Coronary artery (tissue), 2 donors: ENCODE results near the gene QPCTL.

Experiments
- DNase-seq: peaks from one replicate; pipeline ENCODE4 v3.0.0-alpha.2; 2017; ENCODE audit warnings: low spot score
- H3K27ac ChIP-seq, 2 donors: fragments of 200-600 bp; sonication (generic); one replicate each; pipeline ENCODE4 v1.5.1; 2016 to 2019
- H3K4me3 ChIP-seq: fragments of 200-600 bp; sonication (generic); 2 replicates; pipeline ENCODE4 v1.5.1; 2016; ENCODE audit warnings: mild to moderate bottlenecking, moderate library complexity
- TF ChIP-seq, protein P1 (sequence below): fragments of 200-600 bp; sonication (generic); IDR thresholded peaks from one replicate; pipeline ENCODE4 v1.5.1; 2019; ENCODE audit warnings: antibody characterized with exemption

The QPCTL gene

DNA sequence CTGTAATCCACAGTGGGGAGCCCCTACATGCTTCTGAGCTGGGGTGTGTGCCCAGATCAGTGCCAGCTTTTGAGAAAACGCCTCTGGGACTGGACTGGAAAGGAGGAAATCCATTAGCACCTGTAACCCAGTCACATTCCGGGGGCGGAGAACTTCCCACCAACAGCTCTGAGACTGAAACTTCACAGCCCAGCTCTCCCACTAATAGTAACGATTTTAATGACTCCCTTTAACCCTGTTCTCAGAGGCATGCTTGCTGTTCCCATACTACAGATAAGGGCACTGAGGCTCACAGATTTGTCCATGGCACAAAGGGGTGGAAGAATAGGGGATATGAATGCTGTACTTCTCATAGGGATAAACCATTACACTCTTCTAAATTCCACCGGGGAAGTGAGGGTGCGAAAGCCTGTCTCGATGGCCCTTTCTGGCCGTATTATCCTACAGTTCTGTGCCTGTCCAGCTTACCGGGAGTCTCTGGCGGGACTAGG is 37.4 kb downstream of the QPCTL start:
- TF ChIP-seq, protein P1, sequence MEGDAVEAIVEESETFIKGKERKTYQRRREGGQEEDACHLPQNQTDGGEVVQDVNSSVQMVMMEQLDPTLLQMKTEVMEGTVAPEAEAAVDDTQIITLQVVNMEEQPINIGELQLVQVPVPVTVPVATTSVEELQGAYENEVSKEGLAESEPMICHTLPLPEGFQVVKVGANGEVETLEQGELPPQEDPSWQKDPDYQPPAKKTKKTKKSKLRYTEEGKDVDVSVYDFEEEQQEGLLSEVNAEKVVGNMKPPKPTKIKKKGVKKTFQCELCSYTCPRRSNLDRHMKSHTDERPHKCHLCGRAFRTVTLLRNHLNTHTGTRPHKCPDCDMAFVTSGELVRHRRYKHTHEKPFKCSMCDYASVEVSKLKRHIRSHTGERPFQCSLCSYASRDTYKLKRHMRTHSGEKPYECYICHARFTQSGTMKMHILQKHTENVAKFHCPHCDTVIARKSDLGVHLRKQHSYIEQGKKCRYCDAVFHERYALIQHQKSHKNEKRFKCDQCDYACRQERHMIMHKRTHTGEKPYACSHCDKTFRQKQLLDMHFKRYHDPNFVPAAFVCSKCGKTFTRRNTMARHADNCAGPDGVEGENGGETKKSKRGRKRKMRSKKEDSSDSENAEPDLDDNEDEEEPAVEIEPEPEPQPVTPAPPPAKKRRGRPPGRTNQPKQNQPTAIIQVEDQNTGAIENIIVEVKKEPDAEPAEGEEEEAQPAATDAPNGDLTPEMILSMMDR: no peak
- DNase-seq: no peak
- H3K4me3 ChIP-seq: peak overlapping the region; percentile 91
- peak overlapping the region in 1 of 2 donors; percentile 82 for H3K27ac ChIP-seq

DNA sequence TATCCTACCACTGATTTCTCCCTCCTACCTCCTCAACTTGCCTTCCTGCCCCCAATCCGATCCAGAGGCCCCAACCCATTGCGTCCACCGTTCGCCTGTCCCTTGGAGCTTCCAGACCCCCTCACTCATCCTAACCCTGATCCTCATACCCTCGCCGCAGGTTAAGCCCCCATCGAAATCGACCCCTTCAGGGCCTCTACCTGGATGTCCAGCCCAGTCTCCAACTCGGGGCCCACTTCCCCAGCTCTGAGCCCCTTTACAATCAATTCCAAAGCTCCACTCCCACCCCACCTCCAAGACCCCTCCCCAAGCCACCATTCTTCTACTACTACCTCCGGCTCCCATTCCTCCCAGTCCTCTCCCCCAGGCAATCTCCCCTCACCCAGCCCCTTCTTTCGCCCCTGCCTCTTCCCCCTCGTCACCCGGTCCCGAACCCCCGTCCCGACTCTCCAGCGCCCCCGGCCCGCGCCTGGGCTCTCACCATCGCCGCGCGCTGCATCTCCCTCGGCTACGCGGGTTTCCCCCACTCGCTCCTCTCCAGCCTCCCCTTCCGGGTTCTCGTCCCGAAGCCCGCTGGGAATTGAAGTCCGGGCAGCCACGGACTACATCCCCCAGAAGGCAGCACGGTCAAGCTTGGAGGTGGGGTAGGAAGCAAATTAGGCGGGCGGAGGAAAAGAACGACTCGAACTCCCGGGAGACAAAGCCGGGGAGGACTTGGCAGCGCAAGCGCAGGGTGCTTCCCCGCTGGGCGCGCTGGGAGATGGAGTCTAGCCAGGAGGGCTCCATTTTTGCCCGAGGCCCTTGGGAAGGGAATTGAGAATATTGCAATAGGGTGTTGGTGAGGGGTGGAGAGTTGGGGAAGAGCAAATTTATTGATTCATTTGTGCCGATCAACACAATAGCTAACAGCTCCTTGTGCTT is 38.2 kb downstream of the QPCTL start, which contains the start of gene FBXO46:
TSS of gene FBXO46 (minus strand) at position 529 of the 921 bp plus-strand sequence. CDS start 17,401 bp downstream, outside the sequence.
- TF ChIP-seq, protein P1: no peak
- DNase-seq: peak; percentile 98
- Histone ChIP-seq H3K4me3 (peak within 1 kb of the TSS; percentile 91), H3K27ac (peak within 1 kb of the TSS; percentile 71 to 82)

DNA sequence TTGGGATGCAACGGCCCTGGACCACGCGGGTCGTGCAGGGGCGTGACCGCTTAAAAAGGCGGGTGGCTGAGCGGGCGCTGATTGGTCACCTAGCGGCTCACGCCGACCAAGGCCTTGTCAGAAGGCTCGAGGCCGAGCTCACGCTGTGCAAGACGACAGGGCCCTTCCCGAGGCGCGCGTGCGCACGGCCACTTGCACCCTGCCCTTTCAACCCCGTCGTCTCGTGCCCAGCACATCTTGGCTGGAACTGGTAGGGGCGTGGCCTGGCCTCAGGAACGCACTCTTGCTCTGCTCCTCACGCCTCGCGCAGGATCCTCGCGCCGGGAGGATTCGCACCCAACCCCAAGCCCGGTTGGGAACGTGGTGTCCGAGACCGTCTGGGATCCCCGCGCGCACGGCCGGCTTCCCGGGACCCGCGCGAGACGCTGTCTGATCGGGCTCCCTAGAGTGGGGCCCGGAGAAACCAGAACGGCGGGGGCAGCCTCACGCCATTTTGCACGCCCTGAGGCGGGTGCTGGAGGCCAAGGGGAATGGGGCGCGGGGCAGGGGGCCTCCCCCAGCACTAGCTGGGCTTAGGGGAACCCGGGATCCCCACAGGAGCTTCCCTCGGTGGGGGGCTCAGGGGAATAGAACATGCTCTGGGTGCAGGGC is 40.8 kb downstream of the QPCTL start, which contains the start of gene MEIOSIN:
TSS of gene MEIOSIN (plus strand) at position 280 of the 651 bp plus-strand sequence. CDS start 1,938 bp downstream, outside the sequence.
- H3K27ac ChIP-seq: no peak within 1 kb of the TSS

DNA sequence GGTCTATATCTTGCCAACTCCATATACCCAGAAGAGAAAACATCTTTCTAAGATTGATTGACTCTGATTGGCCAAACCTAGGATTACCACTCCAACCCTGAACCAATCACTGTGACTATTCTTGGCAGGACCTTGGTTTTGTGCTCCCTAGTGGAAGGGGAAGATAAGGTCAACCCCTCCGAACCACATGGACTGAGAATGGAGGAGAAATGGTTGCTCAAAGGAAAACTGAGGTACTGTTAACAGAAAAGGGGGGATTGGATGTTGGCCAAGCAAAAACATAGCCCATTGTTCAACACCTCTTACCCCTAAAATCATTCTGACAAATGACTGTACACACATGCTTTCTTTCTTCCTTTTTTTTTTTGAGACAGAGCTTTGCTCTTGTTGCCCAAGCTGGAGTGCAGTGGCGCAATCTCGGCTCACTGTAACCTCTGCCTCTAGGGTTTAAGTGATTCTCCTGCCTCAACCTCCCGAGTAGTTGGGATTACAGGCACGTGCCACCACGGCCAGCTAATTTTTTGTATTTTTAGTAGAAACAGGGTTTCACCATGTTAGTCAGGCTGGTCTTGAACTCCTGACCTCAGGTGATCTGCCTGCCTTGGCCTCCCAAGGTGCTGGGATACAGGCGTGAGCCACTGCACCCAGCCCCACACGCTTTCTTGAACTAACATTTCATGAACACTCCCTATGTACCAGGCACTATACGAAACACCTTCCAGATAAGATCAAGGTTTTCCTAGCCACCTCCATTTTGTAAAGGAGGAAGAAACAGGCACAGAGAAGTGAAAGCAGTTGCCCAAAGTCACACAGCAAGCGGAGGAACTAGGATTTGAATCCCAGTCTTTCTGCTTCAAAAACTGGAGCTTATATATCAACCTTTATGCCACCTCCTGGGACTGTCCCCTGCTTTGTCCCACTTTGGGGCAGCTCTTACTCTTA is 47.3 kb downstream of the QPCTL start:
- TF ChIP-seq, protein P1: no peak
- Histone ChIP-seq H3K27ac (no peak overlapping the region), H3K4me3 (no peak overlapping the region)
- DNase-seq: no peak

More for the DNA sequence above, 40.8 kb downstream of the QPCTL start, which contains the start of gene MEIOSIN:
- H3K4me3 ChIP-seq: no peak within 1 kb of the TSS
- DNase-seq: no peak
- TF ChIP-seq, protein P1: no peak

DNA sequence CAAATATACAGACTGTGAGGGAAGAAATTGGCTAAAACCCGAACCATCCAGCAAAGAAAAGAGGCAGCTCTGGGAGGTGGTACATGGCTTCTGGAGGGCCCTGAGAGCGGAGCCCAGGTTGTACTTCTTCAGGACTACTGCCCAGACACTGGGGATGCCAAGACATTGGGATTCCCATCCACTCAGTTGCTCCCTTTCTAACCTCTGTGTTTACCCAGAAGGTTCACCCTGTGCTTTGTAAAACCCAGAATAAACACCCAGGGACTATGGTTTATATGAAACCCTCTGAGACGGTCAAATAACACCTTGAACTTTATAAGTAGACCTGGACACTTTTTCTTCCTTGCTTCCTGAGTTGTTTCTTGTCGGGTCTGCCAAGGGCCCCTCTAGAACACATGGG is 50.5 kb downstream of the QPCTL start:
- DNase-seq: no peak
- TF ChIP-seq, protein P1: no peak
- no peak overlapping the region for H3K27ac ChIP-seq
- H3K4me3 ChIP-seq: no peak overlapping the region

DNA sequence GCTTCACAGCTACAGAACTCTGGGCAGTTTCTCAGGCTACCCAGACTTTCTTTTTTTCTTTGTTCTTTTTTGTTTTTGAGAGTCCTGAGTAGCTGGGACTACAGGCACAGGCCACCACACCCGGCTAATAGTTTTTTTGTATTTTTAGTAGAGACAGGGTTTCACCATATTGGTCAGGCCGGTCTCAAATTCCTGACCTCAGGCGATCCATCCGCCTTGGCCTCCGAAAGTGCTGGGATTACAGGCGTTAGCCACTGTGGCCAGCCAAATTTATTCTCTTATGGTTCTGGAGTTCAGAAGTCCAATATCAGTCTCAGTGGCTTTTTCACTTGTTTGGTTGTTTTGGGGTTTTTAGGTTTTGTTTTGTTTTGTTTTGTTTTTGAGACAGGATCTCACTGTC is 53.1 kb downstream of the QPCTL start:
- TF ChIP-seq, protein P1: no peak
- no peak for DNase-seq
- no peak overlapping the region for H3K4me3 ChIP-seq
- H3K27ac ChIP-seq: no peak overlapping the region
